ENCODE results near the gene PTH2.
"Not testable (repeated sequence)": the region's sequence is repeated elsewhere in the genome, so short reads cannot be mapped to it uniquely, and the experiment has no call there.

Gene PTH2, protein sequence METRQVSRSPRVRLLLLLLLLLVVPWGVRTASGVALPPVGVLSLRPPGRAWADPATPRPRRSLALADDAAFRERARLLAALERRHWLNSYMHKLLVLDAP

DNA sequence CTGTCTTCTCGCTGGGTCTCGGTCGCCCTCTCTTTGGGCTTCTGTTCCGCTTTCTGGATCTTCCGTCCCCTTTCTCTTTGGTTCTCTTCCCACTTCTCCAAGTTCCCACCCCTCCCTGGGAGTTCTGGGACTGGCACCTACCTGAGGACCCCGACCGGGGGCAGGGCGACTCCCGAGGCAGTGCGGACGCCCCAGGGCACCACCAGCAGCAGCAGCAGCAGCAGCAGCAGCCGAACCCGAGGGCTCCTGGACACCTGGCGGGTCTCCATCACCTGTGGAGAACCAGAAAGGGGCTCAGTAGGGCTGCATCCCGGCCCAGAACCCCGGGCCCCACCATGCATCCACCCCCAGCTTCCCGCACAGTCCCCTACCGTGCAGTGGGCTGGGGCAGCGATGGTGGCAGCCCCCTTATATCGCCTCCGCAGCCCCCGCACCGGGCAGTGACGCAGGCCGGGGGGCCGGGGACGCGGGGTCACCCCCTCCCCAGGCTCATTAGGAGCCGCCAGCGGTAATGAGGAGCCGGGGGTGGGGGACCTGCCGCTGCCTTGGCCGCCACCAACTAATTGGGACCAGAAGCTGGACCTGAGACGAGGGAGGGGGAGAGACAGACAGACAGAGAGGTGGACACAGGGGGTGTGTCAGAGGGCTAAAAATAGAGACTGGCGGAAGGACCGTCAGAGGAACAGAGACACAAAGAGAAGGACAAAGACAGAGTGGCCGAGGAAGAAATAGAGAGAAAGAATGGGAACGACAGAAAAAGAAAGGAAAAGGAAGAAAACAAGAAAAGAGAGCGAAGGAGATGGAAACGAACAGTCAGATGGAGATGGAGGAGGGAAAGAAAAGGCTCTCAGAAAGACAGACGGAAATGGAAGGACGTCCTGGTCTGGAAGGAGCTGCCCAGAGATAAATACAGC lies at the start of gene PTH2:
TSS of gene PTH2 (minus strand) at position 371 of the 914 bp plus-strand sequence. CDS start at position 269, 102 bp downstream.
- no peak for DNase-seq

DNA sequence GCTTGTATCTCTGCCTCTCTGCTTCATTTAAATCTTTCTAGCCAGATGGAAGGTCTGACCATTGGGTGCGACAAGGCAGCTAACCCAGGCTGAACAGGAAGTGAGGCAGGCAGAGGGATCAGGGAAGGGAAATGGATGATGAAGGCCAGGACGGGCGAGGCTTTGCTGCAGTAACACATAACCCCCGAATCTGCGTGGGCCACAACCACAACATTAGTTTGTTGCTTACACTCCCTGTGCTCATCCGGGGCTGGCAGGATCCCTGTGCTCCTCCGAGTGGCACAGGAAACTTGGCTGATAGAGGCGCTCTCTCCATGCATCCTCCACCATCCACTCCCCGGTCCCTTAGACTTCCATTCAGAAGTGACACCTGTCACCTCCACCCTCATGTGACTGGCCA lies 49.7 kb upstream of the PTH2 start:
- no peak for DNase-seq

DNA sequence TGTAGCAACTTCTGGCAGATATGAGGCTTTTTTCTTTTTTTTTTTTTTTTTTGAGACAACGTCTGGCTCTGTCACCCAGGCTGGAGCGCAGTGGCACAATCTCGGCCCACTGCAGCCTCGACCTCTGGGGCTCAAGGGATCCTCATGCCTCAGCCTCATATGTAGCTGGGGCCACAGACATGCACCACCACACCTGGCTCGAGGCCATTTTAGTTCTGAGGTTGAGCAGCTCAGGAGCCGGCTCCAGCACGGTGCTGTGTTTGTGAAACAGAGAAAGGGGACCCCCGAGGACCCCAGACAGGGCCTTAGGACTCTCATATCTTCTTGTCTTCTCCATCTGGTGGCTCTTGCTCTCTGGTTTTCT lies 47.4 kb upstream of the PTH2 start:
- no peak for DNase-seq

DNA sequence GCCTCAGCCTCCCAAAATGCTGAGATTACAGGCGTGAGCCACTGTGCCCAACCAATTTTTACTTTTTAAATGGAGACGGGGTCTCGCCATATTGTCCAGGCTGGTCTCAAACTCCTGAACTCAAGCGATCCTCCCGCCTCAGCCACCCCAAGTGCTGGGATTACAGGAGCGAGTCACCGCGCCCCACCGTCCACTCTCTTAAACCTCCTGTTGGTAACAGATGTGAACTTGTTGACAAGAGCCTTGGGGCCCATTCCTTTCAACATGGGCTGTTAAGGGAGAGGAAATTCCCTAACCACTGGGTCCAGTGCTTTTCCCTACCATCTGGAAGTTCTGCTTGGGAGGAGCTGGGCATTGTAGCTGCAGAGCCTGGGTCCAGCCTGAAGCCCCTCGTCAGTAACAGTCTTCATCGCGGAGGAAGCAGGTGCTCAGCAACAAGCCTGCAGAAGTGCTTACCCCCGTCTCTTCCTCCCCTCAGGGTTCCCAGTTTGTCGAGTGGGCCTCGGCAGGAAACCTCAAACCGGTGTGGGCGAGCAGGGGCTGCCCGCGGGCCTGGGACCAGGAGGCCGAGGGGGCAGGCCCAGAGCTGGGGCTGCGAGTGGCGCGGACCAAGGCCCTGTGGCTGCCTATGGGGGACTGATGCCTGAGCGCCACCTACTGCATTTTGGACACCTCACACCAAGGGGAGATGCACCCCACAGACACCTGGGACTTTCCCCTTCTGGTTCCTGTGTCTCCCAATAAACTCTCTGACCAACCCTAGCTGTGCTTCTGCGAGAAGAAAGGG lies 46.8 kb upstream of the PTH2 start:
- peak; percentile 54 for DNase-seq

DNA sequence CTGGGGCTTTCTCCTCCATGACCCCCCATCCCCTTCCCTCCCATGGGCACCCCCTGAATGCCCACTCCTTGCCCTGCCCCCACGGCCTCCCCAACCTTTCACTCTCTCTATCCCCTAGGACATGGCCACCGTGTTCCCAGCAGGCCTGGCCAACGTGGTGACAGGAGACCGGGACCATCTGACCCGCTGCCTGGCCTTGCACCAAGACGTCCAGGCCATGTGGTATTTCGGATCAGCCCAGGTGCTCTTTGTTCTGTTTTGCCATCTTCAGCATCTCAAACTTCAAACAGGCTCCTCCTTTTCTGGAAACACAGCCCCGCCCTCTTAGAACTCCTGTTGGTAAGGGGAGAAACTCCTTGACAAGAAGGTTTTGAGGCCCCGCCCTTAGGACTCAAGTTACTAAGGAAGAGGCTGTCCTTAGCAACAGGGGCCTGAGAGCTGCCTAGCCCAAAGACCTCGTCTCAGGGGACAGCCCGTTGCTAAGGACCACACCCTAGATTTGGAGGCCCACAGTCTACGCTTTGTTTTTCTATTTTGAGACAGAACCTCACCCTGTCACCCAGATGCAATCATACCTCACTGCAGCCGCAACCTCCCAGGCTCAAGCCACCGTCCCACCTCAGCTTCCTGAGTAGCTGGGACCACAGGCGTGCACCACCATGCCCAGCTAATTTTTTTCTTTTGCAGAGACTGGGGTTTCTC lies 45.7 kb upstream of the PTH2 start:
- peak; percentile 50 for DNase-seq

DNA sequence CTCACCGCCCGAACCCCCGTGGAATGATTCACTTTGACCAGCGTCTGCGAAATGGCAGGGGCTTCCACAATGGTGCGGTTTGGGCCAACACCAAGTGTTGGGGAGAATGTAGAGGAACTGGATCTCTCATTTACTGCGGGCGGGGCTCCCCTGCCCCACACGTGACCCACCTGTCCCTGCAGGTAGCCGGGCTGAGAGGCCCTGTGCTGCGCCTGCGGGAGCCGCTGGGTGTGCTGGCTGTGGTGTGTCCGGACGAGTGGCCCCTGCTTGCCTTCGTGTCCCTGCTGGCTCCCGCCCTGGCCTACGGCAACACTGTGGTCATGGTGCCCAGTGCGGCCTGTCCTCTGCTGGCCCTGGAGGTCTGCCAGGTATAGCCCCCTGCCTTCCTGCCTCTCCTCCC lies 45.0 kb upstream of the PTH2 start:
- DNase-seq: no peak

DNA sequence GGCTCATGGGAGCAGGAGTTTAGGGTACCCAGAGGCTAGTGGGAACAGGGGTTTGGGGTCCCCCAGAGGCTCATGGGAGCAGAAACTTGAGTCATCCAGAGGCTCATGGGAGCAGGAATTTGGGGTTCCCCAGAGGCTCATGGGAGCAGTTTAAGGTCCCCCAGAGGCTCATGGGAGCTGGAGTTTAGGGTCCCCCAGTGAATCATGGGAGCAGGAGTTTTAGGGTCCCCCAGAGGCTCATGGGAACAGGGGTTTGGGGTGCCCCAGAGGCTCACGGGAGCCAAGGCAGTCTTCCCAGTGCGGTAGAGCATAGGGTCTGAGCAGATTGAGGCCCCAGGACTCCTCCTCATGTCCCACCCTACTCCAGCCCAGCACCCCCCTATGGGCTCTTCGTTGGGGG lies 42.1 kb upstream of the PTH2 start:
- no peak for DNase-seq

DNA sequence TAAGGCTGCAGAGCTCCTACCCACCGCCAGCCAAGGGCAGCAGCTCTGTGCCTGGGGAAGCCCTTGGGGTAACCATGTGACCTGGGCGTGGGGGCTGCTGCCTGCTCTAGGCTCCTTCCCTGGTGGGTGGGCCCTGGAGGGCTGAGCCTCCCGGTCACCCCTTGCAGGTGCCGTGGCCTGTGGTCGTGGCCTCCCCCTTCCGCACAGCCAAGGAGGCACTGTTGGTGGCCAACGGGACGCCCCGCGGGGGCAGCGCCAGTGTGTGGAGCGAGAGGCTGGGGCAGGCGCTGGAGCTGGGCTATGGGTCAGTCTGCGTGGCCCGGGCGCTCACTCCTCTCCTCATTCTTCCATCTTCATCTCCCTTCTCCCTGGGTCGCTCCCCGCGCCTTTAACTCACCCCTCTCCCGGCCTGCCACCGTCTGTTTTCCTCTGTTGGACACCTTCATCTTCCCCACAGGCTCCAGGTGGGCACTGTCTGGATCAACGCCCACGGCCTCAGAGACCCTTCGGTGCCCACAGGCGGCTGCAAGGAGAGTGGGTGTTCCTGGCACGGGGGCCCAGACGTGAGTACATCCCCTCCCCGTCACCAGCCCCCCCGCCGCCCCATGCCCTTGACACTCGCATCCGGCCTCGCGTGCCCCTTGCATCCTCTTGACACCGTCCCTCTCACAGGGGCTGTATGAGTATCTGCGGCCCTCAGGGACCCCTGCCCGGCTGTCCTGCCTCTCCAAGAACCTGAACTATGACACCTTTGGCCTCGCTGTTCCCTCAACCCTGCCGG lies 40.9 kb upstream of the PTH2 start:
- no peak for DNase-seq

DNA sequence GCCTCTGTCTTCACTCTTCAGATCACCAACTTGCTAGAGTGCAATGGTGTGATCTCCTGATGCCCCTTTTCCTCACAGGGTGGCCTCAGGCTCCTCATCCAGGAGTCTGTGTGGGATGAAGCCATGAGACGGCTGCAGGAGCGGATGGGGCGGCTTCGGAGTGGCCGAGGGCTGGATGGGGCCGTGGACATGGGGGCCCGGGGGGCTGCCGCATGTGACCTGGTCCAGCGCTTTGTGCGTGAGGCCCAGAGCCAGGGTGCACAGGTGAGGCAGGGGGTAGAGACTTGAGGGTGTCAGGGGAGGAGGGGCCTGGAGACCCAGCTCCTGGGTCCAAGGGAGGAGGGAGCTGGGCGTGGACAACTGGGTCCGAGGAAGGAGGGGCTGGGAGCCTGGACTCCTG lies 39.3 kb upstream of the PTH2 start:
- DNase-seq: no peak

DNA sequence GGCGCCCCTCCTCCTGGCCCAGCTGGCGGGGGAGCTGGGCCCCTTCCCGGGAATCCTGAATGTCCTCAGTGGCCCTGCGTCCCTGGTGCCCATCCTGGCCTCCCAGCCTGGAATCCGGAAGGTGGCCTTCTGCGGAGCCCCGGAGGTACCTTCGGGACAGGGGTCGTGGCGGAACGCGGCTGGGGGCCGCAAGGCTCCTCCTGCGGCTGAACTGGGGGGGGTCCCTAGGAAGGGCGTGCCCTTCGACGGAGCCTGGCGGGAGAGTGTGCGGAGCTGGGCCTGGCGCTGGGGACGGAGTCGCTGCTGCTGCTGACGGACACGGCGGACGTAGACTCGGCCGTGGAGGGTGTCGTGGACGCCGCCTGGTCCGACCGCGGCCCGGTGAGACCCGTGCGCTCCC lies 38.4 kb upstream of the PTH2 start:
- no peak for DNase-seq

DNA sequence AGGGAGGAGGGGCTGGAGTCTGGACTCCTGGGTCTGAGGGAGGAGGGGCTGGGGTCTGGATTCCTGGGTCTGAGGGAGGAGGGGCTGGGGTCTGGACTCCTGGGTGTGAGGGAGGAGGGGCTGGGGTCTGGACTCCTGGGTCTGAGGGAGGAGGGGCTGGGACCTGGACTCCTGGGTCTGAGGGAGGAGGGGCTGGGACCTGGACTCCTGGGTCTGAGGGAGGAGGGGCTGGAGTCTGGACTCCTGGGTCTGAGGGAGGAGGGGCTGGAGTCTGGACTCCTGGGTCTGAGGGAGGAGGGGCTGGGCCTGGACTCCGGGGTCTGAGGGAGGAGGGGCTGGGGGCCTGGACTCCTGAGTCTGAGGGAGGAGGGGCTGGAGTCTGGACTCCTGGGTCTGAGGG lies 37.9 kb upstream of the PTH2 start:
- not testable (repeated sequence) for DNase-seq

DNA sequence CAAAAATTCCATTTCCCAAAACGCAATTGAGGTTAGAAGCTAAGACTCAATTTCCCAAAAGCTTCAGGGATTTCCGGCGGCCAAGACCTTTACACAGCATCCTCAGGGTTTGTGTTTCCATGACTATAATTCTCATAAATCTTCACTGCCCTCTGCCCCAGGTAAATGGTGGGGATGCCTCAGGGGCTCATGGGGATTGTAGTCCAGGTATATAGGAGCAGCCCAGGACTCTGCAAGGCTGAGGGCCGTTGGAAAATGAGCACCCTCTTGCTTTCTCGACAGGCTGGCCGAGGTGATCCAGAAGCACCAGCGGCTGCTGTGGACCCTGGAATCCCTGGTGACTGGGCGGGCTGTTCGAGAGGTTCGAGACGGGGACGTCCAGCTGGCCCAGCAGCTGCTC lies 36.1 kb upstream of the PTH2 start:
- DNase-seq: no peak

DNA sequence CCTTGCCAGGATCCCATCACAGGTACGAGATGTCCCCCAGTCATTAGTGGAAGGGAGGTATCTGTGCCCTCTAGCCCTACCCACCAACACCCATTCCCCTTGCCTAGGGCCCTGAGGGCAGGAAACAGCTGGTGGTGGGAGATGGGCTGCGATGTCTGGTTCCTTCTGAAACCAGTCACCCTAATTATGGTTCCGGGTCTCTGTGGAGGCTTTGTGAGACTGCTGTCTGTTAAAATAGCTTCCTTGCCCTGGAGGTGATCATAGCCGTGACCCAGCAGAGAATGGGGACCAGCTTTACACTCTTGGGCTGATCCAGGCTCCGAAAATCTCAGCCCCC lies 35.3 kb upstream of the PTH2 start:
- DNase-seq: no peak

DNA sequence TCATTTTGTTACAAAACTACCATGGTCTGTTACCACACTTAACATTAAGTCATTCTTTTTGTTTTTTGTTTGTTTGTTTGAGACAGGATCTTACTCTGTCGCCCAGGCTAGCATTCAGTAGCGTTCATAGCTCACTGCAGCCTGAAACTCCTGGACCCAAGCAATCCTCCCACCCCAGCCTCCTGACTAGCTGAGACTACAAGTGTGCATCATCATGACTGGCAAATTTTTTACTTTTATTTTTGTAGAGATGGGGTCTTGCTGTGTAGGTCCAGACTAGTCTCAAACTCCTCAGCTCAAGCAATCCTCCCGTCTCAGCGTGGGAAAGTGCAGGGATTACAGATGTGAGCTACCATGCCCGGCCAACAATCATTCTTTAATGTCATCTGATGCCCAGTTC lies 33.1 kb upstream of the PTH2 start:
- no peak for DNase-seq

DNA sequence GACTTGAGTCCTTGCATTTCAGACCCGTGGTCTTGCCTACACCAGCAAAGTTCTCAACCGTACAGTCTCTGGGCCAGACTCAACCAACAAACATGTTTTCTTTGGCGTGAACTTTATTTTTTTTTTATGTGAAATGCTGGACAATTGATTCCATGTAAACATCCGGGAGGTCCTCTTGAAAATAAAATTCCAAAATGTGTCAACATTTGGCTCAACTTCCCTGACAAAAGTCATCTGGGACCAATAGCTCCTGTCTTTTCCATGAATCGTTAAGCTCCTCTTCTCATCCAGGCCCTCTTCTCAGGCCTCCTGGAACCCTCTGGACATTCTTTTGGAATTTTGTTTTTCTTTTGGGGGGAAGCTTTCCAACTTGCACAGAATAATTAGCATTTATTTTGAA lies 32.5 kb upstream of the PTH2 start:
- no peak for DNase-seq

DNA sequence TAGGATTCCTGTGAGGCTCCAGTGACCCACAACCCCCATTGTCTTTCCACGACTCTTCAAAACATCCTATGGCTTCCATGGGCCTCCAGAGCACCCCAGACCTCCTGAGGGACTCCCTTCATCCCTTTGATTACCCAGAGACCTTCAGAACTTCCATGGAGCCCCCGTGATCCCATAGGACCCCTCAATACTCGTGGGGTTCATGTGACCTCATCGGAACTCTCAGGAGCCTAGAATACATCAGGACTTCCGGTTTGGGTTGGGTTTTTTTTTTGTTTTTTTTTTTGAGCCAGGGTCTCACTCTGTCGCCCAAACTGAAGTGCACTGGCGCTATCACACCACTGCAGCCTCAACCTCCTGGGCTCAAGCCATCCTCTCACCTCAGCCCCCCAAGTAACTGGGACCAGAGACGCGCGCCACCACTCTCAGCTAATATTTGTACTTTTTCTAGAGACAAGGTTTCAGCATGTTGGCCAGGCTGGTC lies 30.6 kb upstream of the PTH2 start:
- no peak for DNase-seq

DNA sequence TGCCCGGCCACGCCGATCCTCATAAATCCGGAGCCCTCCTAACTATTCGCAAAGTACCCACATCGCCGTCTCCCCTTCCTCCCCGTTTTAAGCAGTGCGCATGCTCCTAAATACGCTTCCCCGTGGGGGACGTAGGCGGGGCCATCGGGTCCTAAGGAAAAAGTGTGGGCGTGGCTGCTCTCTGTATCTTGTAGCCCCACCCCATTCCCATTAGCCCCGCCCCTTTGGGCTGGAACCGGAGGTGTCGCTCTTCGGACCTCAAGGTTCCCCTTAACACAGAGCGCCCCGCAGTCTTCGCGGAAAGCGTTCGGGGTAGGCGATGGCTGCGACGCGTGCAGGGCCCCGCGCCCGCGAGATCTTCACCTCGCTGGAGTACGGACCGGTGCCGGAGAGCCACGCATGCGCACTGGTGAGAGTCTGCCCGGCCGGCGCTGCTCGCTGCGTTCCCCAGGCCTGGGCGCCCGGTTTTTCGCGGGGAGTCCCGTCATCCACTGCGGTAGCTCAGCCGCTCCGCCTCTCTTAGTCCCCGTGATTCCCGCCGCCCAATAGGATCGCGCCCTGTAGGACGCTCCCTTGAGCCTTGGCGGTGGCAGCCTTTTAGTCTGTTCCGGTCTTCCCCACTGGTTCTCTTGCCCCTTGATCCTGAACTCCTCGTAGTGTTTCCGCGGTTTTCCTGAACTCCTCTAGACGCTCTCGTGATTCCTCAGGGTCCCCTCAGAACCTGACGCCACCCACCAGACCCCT lies 29.9 kb upstream of the PTH2 start, which contains the start of gene ALDH16A1:
TSS of gene ALDH16A1 (plus strand) at position 213 of the 744 bp plus-strand sequence. CDS start at position 320, 107 bp downstream.
- DNase-seq: peak; percentile 93

DNA sequence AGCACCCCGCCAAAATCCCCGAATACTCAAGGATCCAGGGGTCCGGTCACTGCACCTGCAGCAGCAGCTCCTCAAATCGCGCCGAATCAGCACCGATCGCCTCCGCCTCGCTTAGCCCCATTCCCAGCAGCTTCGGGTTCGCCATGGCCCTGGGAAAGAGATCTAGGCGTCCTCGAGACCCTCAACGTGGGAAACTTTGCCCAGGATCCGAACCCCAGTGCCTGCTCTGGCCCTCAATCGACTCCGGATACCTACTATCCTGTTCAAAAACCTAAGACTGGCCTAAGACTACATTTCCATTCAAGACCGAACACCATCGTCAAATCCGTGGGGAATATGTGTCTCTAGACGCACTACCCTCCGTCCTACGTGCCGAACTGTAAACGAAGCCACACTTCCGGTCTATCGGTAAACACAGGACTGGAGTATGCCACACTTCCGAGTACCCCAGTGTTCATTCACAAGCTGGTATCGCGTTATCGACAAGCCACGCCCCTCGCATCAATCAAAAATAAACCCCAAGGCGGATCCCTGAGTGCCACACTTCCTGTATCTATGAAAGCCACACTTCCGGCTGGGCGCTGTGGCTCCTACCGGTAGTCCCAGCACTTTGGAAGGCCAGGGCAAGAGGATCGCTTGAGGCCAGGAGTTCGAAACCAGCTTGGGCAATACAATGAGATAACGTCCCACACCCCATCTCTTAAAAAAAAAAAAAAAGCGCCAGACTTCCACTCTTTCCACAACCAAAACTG lies 28.4 kb upstream of the PTH2 start, which contains the start of gene PIH1D1:
TSS of gene PIH1D1 (minus strand) at position 385 of the 752 bp plus-strand sequence. CDS start at position 145, 240 bp downstream.
- DNase-seq: peak; percentile 91

DNA sequence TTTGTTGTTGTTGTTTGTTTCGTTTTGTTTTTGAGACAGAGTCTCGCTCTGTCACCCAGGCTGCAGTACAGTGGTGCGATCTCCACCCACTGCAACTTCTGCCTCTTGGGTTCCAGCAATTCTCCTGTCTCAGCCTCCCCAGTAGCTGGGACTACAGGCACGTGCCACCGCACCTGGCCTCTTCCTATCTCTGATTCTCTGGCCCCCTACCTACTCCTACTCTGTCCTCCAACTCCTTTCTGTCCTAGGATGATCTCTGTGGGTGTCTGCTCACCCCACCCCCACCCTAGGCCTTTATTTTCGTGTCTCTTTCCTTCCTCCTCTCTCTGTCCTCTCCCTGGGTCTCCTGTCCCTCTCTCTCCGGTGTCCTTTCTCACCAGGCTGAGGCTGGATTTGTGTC lies 27.2 kb upstream of the PTH2 start:
- DNase-seq: no peak

DNA sequence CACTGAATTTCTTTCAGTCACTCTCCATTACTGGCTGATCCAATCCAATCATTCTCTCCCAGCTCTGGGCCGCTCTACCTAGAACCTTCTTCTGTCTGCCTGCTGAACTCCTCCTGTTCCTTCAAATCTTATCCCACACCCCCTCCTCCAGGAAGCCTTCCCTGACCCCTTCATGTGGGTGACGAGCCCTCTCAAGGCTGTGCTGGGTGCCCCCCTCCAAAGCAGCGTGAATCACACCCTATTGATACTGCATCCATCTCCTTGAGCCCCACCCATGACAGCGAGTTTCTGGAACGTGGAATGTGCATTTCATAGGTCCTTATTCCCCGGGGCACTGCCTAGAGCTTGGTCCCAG lies 25.2 kb upstream of the PTH2 start:
- no peak for DNase-seq
